ENCODE data around the gene IL36B.

Gene IL36B

DNA sequence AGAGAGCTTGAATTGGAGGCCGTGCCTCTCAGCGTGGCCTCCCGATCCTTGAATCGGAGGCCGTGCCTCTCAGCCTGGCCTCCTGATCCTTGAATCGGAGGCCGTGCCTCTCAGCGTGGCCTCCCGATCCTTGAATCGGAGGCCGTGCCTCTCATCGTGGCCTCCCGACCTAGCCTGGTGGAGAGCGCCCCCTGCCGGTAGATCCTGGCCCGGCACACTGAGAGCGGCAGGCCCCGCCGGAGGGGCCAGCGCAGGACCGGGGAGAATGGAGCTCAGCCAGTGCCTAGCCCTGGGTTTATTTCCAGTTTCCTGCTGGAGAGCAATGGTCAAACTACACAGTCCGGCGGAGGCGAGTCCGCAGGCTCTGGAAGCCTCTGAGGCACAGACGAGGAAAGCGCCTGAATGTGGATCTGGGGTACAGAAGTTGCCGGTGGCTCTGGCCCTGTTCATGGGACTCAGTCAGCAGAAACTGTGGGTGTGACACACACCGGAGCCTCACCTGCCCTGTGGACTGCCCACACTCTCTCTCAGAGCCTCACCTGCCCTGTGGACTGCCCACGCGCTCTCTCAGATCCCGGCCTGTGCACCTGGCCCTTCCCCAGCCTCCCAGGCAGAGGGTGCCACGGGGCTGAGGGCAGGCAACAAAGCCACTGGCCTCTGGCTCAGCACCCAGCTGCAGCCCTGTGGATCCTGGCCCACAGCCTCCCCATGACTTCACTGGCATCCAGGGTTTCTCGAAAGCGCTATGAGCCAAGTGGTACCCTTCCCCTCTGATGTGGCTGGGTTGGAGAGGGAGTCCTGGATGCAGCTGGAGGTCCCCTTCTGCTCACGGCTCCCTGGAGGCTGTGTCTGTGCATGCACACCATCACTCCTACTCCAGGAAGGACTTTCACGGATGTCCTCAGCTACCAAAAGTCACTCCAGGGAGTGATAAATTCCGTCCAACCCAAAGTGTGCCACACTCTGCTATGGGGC, 1.5 kb downstream of the IL36B start:
- no peak for DNase-seq

DNA sequence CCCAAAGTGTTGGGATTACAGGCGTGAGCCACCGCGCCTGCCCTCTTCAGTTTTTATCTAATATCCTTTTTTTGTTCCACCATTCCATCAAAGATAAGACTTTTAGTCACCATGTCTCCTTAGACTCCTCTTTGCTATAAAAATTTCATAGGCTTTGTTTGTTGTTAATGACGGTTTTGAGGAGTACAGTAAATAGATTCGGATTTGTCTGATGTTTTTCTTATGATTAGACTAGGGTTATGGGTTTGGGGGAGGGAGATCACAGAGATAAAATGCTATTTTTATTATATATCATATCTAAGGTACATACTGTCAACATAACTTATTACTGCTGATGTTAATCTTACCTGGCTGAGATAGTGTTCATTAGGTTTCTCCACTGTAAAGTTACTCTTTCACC, 6.2 kb downstream of the IL36B start:
- no peak for DNase-seq

DNA sequence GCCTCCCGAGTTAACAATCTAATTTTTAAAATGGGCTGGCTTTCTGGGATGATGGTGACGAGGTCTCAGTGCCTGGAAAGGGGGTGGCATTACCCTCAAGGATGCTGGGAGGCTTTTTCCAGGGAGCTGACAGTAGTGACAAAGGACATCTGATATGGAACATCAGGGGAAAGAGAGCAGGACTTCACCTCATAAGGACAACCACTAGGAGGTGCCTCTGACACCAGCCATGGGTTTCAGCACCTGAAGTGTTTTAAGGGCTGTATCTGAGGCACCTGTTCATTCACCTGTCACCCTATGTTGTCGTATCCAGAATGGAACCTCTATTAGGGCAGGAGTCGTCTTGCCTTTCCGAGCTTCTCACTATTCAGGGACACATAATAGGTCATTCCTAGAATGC, 10.8 kb downstream of the IL36B start:
- DNase-seq, result no peak

DNA sequence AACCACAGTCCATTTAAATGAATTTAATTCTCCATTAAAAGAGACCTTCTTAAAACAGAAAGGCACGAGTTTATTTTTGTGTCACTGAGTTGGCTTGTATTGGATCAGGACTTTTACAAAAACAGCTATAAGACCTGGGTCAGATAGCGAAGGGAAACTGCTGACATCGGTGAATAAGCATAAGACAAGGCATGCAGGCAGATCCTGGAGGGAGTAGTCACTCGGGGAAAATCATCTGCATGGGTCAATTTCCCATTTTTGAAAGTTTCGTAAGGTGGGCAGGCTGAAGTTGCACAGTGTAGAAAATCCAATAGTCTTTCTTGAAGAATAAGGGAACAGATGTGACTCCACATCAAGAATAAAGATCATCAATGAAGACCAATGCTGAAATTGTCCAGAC, 12.9 kb downstream of the IL36B start:
- DNase-seq, result no peak

DNA sequence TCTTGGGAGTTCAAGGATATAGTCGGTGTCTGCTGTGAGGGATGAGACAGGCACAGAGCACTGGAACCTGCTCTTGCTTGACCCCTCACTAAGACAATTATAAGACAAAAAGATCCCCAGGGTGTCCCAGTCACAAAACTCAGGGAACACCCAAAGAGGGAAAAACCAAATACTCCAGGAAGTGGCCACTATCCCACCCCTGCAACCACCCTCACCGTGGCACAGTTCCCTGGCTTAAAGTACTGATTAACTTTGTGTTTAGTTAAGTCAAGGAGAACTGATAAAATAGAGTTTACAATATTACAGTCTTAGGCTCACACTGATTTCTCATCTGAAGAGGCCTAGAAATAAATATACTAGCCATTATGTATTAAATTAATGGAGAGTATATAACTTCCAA, 13.5 kb downstream of the IL36B start:
- DNase-seq, result no peak

DNA sequence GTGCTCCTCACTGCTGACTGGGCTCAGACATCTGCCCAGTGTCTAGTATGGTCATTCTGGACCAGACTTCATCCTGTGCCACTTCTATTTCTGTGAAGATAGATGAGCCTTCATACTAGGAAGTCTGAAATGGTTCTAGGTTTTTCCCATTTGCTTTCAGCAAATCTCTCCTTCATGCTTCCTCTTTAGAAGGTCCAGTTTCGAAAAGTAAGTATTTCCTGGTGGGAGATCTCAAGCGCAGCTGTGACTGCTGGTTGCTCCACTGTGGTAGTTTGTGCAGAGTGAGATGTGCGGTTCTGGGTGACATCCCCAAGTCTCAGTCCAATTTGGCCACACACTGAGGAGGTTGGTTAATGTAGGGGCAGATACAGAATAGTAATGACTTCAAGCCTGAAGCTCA, 14.4 kb downstream of the IL36B start:
- no peak for DNase-seq

DNA sequence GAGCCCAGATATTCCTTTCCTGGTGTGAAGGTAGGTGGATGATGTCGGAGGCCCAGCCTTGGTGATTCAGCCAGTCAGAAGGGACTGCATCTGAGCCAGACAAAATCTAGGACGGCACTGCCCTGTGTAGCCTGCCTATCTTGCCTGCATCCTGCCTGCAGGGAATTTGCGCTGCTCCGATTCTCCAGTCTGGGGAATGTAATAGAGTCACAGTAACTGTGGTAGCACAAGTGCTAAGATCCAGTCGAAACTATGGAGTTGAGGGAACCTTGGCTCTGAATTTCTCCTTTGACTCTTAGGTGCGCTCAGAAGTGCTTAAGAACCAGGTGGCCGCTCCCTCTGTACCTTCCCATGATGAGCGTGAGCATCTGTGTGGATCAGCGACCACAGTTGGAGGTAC, 15.9 kb downstream of the IL36B start:
- DNase-seq, result no peak

DNA sequence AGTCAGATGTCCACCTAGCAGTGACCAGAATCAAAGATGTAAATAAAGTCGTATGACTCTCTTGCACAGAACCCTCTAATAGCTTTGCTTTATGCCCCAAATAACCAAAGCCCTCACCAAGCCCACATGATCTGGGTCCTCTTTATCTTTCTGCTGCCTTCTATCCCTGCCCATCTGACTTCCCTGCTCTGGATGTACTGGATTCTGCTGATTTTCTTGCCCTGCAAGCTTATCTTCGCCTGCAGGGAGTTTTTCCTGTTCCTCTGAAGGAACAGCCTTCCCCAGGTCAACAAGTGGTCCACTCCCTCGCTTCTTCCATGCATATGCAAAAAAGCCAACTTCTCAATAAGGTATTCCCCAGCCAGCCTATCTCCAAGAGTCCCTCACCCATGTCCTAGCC, 18.7 kb downstream of the IL36B start:
- DNase-seq, result no peak

DNA sequence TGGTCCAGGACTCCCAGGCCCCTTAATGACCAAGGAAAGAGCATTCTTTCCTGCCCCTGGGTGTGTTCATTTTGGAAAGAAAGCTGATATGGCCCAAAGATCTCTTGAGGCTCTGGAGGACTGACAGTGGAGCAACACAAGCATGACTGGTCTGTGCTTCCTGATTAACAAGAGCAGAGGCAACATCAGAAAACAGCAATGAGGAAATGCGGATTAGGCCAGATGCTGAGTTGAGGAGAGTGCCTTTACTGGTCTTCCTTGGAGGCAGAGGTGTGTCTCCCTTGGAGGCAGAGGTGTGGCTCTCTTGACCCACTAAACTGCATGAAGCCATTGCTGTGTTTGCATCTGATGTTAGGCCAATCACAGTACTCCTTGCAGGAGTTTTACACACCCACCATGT, 19.9 kb downstream of the IL36B start:
- no peak for DNase-seq

DNA sequence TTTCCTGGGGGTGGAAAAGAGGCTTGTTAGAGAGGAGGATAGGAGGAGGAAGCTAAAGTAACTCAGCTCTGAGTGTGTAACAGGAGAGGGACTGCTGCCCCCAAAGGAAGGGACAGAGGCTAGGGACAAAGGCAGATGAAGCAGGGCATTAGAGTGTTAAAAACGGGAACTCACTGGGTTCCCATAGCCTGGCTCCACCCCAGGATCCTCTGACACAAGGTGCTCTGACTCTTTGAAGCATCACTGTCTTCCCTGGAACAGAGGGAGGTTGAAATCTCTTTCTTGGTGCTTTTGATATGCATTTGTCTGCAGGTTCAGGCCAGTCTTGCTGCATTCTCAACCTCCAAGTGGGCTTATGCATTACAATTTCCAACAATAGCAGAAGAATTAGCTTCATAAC, 24.6 kb downstream of the IL36B start:
- no peak for DNase-seq

DNA sequence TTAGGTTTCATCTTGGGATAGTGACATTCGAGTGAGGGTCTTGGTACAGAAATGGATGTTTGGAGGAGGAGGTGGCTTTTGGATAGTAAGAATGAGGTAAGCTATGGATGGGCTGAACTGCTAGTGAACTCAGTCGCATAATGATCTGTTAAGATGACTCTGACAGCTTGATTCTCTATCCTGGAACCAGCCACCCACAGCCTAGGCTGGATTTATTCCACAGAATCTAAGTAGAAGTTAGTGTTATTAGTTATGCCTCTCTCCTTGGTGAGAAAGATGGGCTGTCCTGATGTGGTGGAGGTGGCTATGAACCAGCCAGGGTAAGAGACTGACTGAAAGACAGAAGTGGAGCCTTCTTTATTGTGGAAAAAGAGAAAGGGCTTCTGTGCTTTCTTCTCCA, 25.0 kb downstream of the IL36B start:
- DNase-seq, result no peak

DNA sequence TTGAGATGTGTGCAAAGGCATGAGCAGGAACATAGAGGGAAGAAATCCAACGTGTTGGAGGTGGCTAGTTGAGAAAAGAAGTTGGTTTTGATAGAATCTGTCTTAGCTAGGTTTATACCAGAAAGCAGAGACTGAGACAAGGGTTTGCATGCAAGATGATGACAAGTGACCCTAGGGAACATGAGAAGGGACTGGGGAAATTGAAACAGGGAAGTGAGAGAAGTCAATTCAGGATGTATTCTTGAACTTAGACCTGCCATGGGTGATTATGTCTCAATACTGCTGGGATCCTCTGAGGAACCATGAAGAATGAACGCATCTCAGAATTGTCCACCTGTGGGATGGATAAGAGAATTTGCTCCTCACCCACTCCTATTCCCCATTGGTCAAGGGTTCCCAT, 26.9 kb downstream of the IL36B start:
- no peak for DNase-seq

DNA sequence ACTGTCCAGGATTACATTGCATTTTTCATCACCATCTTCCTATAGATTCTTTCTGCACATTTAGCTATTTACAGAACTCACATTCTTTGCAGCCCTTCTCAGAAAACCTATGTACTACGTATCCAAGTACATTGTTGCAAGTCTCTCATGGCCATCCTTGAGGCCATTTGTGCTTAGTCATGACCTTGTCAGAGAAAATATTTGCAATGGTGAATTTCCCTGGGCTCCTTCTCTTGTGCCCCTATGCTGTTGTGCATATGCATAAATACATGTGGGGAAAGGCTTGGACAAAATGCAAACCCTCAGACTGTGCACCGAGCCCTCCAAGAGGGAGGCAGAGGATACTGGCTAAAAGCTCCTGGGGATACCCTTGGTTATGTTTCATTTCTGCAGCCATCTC, 27.9 kb downstream of the IL36B start:
- no peak for DNase-seq

DNA sequence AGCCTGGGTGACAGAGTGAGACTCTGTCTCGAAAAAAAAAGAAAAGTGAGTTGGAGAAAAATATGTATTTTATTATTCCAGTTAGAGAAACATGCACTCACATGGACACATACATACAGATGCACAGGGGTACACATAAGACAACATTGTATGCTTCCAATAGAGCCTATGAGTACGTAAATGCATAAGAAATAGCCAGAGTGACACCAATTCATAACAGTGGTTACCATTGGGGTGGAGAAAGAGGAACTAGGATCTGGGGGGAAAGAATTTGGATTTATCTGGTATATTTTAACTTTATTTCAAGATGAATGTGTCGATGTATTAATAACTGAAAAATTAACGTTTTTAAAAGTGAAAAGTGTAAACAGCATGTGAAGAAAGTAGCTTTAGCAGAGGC, 31.4 kb downstream of the IL36B start:
- no peak for DNase-seq

DNA sequence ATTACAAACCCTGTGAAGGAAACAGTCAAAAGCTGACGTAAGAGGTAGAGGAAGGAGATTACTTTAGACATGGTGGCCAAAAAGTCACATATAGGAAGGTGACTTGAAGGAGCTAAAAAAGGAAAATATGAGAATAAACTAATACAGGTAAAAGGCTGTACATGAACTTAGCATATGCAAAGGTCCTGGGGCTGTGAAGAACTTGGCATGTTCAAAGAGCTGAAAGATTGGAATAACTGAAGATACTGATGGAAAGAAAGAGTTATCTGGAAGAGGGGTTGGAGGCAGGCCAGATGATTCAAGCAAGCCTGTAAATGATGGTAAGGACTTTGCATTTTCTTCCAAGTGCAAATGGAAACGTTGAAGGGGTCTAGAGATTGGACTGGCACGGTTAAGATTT, 34.2 kb downstream of the IL36B start:
- DNase-seq, result no peak

DNA sequence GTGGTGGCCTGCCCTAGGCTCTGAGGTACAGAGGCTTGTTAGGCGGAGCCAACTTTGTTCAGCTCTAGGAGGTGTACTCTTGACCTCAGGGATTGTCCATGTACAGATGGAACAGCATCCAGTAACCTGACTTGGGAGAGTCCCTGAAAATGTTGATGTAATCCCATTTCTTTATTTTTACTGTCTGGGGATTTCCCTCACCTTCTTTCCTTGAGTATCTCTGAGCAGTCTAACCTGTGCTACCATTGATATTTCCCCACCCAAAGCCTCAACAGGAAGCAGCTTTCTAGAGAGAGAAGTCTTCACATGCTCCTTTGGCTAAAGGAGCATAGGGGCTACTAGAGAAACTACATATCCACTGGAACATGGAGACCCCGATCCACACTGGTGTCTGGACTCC, 37.0 kb downstream of the IL36B start:
- DNase-seq, result no peak

DNA sequence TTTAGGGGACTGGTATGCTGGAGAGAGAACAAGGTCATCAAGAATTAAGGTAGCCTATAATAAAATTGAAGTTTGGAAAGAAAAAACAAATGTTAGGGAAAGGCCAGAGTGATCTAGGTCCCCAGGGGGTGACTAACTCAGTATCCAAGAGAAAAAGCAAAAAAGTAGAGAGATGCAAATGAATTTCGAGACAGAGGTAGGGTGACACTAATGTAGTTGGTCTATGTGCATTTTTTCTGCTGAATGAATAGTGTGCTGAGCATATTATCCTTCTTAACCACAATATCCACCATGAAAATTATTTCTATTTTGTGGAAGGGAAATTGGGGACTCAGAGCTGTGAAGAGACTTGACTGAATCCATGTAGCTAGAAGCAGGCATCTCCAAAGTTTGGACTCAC, 37.6 kb downstream of the IL36B start:
- DNase-seq, result no peak

DNA sequence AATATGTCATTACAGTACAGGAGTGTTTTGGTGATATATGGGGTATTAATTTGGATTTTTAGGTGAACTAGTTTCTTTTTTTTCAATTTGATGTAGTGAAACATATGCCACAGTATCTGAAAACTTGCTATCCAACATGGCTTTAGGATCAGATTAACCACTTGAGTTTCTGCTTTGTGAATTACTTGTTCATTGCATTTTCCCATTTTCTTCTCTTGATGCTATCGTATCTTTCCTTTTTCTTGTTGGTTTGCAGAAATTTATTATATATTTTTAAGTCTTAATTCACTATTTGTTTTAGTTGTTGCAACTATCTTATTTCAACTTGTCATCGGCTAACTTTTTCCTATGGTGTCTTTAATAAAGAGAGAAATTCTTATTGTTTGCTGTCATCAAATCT, 38.6 kb downstream of the IL36B start:
- DNase-seq, result no peak

DNA sequence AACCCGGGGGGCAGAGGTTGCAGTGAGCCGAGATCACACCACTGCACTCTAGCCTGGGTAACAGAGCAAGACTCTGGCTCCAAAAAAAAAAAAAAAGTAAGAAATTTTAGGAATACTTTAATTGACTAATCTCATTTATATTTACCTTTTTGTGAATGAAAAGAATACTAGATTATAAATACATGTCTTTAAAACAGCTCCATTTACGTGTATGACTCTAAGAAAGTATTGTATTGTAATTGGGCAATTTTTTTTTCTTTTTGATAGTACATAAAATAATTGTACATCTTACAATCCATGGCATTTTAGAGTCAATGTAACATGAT, 39.4 kb downstream of the IL36B start:
- DNase-seq, result no peak

DNA sequence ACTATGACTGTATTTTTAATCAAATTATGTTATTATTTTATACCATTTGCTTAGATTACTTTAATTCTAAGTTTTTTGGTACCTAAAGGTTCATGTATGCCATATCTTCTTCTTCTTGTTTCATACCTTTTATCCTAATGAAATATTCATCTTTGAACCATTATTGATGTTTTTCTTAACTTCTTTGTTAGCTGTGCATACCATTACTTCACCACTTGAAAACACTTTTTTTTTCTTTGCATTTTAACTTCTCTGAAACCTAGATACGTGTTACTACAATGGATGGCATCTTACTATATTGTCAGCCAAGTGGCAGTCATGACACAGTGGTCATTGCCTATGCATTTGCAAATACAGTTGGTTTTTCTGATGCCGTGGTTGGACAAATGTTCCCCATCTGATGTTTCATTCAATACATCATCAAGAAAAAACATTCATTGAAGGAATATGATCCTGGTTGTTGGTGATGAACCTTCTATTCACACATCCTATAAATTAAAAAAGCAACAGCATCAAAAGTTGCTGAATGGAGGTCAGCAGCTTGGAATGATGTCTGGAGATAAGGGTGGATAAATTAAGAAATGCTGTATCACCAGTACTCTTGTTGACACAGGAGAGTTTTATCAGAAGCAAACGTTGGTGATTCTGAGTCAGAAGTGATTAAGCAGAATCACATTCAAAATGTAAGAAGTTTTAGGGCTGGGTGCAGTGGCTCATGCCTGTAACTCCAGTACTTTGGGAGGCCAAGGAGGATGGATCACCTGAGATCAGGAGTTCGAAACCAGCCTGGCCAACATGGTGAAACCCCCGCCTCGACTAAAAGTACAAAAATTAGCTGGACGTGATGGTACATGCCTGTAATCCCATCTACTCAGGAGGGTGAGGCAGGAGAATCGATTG, 40.0 kb downstream of the IL36B start:
- DNase-seq, result no peak

DNA sequence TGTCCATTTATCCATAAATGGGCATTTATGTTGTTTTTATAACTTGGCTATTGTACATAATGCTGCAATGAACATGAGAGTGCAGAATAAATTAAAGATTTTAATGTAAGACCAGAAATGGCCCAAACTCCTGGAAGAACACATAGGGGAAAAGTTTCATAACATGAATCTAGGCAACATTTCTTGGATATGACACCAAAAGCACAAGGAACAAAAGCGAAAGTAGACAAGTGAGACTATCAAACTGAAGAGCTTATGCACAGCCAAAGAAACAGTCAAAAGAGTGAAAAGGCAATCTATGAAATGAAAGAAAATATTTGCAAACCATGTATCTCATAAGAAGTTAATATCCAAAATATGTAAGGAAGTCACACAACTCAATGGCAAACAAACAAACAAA, 41.6 kb downstream of the IL36B start:
- no peak for DNase-seq

DNA sequence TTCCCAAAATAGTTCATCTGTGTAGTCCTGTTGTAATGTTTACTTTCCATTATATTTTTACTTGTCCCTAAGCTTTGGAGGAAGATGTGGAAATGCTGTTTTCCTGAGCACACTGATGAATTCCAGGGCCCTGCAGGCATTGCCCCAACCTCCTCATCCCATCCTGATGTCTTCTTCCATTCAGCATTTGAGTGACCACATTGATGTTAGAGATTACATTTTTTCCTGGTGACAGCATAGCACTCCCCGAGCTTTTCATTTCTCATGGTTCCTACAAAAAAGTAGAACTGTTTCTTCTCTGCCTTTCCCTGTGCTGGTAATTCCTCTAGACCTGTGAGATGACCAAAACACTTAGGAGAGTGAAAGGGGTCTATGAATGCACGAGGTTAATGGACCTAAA, 42.6 kb downstream of the IL36B start:
- DNase-seq, result no peak

DNA sequence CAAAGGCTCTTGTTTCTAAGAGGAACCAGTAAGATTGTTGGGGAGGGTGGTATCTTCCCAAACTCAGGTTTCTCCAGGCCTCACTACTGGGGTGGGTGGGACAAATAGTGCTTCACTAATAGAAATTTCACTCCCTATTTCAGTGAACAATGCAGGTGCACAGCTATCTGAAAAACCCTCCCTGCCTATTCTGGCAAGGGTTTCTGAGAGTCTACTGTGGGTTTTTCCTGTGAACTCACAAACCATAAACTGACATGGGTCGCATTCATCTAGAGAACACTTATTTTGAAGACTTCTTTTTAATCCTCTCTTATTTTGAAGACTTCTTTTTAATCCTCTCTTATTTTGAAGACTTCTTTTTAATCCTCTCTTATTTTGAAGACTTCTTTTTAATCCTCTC, 43.0 kb downstream of the IL36B start:
- DNase-seq, result no peak

DNA sequence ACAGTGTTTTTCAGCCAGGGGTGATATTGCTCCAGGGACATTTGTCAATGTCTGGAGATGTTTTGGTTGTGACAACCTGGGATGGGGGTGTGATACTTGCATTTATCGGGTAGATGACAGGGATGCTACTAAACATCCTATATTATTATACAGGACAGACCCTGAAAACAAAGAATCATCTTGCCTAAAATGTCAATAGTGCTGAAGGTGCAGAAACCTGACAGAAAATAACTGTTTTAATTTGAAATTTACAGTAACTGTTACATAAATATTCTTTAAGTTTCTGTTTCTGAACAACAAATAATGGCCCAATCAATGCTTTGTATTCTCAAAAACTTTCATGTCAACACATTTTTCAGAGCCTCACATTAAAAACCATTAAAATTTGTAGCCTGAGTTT, 45.4 kb downstream of the IL36B start:
- no peak for DNase-seq
